Measurements from ENCODE around the gene CCBE1.
"Not testable (repeated sequence)": the region's sequence is repeated elsewhere in the genome, so short reads cannot be mapped to it uniquely, and the experiment has no call there.

CCBE1 gene

GRCh38 chr18:59520562-59521355 is 176.5 kb downstream of the CCBE1 start:
- no peak for DNase-seq

GRCh38 chr18:59518705-59519104 is 178.5 kb downstream of the CCBE1 start:
- DNase-seq, result no peak

- no peak for DNase-seq
Measured at GRCh38 chr18:59517446-59518165, 179.6 kb downstream of the CCBE1 start.

- no peak for DNase-seq
Measured at GRCh38 chr18:59516356-59517155, 180.7 kb downstream of the CCBE1 start.

GRCh38 chr18:59515956-59516355 is 181.3 kb downstream of the CCBE1 start:
- not testable (repeated sequence) for DNase-seq

GRCh38 chr18:59515147-59515546 is 182.1 kb downstream of the CCBE1 start:
- DNase-seq, result no peak

- DNase-seq, result no peak
Measured at GRCh38 chr18:59514203-59514602, 183.0 kb downstream of the CCBE1 start.

GRCh38 chr18:59512025-59512755 is 185.0 kb downstream of the CCBE1 start:
- DNase-seq, result no peak

GRCh38 chr18:59509481-59510442 is 187.5 kb downstream of the CCBE1 start:
- DNase-seq, result no peak

GRCh38 chr18:59505356-59505755 is 191.9 kb downstream of the CCBE1 start:
- DNase-seq, result no peak

- no peak for DNase-seq
Measured at GRCh38 chr18:59502274-59503175, 194.7 kb downstream of the CCBE1 start.

GRCh38 chr18:59501920-59502273 is 195.3 kb downstream of the CCBE1 start:
- no peak for DNase-seq

- DNase-seq, result no peak
Measured at GRCh38 chr18:59500765-59501164, 196.5 kb downstream of the CCBE1 start.

- no peak for DNase-seq
Measured at GRCh38 chr18:59498506-59499086, 198.6 kb downstream of the CCBE1 start.

GRCh38 chr18:59492756-59493421 is 204.3 kb downstream of the CCBE1 start:
- DNase-seq, result no peak

- no peak for DNase-seq
Measured at GRCh38 chr18:59488899-59489298, 208.3 kb downstream of the CCBE1 start.

GRCh38 chr18:59485382-59485781 is 211.8 kb downstream of the CCBE1 start:
- DNase-seq, result no peak

- DNase-seq, result no peak
Measured at GRCh38 chr18:59484561-59485328, 212.5 kb downstream of the CCBE1 start.

GRCh38 chr18:59484131-59484530 is 213.1 kb downstream of the CCBE1 start:
- no peak for DNase-seq

Data from NCI-H187 (cell line).